Stimulated activated CD8-positive, alpha-beta memory T cell treated with anti-CD3 and anti-CD28 coated beads, Interleukin-15, amount 100 ng/mL, for 48 hours (primary cell): ENCODE data around the gene ONECUT3.
"Not testable (repeated sequence)": the region's sequence is repeated elsewhere in the genome, so short reads cannot be mapped to it uniquely, and the experiment has no call there.

Source experiments
- DNase-seq, 2 donors: peaks; one replicate each; pipeline ENCODE4 v3.0.0-alpha.2; 2020; ENCODE audit warnings: low read depth in 2 of 2

ONECUT3 gene

GRCh38 chr19:1794424-1795172, 41.3 kb downstream of the ONECUT3 start:
- DNase-seq: no peak

- DNase-seq: no peak
Measured at GRCh38 chr19:1796395-1797142, 43.3 kb downstream of the ONECUT3 start.

- not testable (repeated sequence) for DNase-seq
Measured at GRCh38 chr19:1797313-1797712, 44.0 kb downstream of the ONECUT3 start.

GRCh38 chr19:1799695-1800342, 46.5 kb downstream of the ONECUT3 start:
- no peak for DNase-seq

- DNase-seq: no peak
Measured at GRCh38 chr19:1804858-1805257, 51.6 kb downstream of the ONECUT3 start.

GRCh38 chr19:1805401-1806183, 52.3 kb downstream of the ONECUT3 start:
- DNase-seq: no peak

- no peak for DNase-seq
Measured at GRCh38 chr19:1806184-1807029, 53.1 kb downstream of the ONECUT3 start.

GRCh38 chr19:1807030-1807694, 53.9 kb downstream of the ONECUT3 start:
- no peak for DNase-seq

GRCh38 chr19:1807695-1808394, 54.5 kb downstream of the ONECUT3 start:
- DNase-seq: no peak

- DNase-seq: no peak
Measured at GRCh38 chr19:1808395-1808731, 55.1 kb downstream of the ONECUT3 start.

- no peak for DNase-seq
Measured at GRCh38 chr19:1809678-1810077, 56.4 kb downstream of the ONECUT3 start.

GRCh38 chr19:1810439-1811160, 57.3 kb downstream of the ONECUT3 start:
- no peak for DNase-seq

GRCh38 chr19:1811472-1811894, 58.2 kb downstream of the ONECUT3 start:
- peak; percentile 24 to 31 for DNase-seq

- peak; percentile 38 to 68 for DNase-seq
Measured at GRCh38 chr19:1811942-1812425, 58.7 kb downstream of the ONECUT3 start, which contains the start of gene ATP8B3. Gene ATP8B3, minus strand, starts transcription at chr19:1812276. Its CDS starts 540 bp downstream, at chr19:1811736.

GRCh38 chr19:1812426-1813191, 59.3 kb downstream of the ONECUT3 start:
- DNase-seq: peak; percentile 78 to 85

GRCh38 chr19:1813192-1814182, 60.2 kb downstream of the ONECUT3 start:
- no peak for DNase-seq

- DNase-seq: no peak
Measured at GRCh38 chr19:1814391-1814790, 61.1 kb downstream of the ONECUT3 start.
